IPS-NIHi7 (cell line): Measurements from ENCODE around the gene JPH2.
A peak's percentile ranks its signal among the peaks of the same experiment; 100 is the strongest.
"Not testable (repeated sequence)": the region's sequence is repeated elsewhere in the genome, so short reads cannot be mapped to it uniquely, and the experiment has no call there.

Experiments
- DNase-seq: peaks from one replicate; pipeline ENCODE4 v3.0.0; 2012; ENCODE audit warnings: mixed read lengths; ENCODE audit errors: extremely low spot score

The JPH2 gene

GRCh38 chr20:44159125-44159524 lies 27.9 kb downstream of the JPH2 start:
- no peak for DNase-seq

- DNase-seq = no peak
These were observed 29.9 kb downstream of the JPH2 start for GRCh38 chr20:44157061-44157460.

DNA sequence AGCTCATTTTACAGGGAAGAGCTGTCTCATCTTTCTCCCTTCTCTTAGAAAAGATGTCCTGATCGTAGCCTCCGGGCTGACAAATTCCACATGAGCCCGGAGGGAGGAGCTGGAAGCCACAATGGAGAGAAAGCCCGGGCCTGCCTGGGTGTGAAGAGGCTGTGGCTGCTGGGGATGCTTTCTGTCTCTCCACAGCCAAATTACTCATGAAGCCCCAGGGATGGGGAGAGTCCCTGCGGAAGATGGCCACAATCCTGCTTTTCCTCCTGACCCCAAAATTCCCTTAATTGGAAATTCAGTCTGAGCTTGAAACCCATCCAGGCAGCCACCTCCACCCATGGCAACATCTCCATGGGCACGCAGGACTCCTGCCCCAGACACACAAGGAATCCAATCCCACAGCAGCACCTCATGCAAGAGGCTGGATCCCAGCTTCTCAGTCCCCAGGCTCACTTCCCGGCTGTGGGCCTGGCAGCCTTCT lies 32.4 kb downstream of the JPH2 start:
- DNase-seq = no peak

- DNase-seq = no peak
These were observed 33.3 kb downstream of the JPH2 start for GRCh38 chr20:44153636-44154043.

DNA sequence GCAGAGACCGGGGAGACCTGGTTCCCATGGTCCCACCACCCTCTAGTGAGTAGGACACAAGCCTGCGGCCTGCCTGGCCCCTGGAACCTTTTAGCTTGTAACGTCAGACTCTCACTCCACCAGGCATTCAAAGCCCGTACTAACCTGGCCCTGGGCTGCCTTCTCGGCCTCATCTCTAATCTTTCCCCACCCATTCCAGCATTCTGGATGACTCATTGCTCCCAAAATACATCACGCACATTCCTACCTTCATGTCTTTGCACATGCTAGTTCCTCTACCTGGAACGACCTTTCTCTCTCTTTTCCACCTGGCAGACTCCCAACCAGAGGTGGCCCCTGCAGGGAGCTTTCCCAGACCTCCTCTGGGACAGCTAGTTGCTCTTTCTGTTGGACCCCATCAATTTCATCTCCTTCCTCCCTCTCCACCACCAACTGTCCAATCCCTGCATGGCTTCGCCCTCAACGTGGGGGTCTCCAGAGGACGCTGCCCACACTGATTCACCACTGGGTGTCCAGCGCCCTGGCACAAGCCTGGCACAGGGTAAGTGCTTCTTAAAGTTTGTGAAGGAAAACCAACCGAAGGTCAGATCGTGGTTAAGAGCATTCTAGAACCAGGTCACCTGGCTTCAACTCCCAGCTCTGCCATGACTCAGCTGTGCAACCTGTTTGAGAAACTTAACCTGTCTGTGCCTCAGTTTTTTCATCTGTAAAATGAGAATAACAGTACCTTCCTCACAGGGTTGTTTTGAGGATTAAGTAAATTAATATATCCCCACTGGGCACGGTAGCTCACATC lies 35.2 kb downstream of the JPH2 start:
- no peak for DNase-seq

GRCh38 chr20:44146272-44146671 lies 40.7 kb downstream of the JPH2 start:
- no peak for DNase-seq

GRCh38 chr20:44145131-44145775 lies 41.7 kb downstream of the JPH2 start:
- no peak for DNase-seq

DNA sequence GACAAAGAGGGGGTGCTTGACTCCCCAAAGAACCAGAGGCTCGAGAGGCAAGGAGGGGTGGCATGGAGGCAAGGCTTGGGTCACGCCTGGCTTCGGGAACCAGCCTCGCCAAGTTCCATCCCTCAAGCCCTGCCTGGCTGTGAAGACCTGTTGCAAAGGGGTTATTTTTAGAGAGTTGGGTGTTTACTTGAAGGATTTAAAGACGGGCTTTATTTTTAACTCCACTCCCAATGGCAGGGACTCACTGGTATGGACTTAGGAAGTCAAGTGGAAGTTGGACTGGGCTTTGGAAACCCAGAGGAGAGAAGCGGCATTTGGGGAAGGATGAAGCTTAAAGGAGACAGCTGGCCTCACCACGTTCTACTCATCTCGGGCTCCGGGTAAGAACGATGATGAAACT lies 43.1 kb downstream of the JPH2 start:
- DNase-seq = no peak

- DNase-seq = no peak
These were observed 44.6 kb downstream of the JPH2 start for GRCh38 chr20:44142413-44142812.

DNA sequence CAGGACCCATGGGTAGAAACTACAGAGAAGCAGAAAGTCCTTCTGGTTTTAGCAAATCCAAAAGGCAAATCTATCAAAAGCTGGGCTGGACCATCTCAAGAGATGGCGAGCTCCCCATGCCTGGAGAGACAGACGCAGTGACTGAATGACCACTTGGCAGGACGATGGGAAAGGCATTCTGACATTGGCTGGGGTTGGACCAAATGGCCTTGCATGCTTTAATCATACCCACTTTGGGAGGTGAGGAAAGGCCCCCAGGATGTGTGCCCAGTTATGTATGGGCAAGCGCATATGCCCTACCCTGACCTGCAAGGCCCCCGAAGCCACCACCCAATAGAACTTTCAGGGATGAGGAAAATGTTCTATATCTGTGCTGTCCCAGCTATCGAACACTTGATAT lies 45.1 kb downstream of the JPH2 start:
- no peak for DNase-seq

- no peak for DNase-seq
These were observed 48.1 kb downstream of the JPH2 start for GRCh38 chr20:44138867-44139266.

GRCh38 chr20:44137266-44137801 lies 49.7 kb downstream of the JPH2 start:
- DNase-seq = peak; percentile 87

DNA sequence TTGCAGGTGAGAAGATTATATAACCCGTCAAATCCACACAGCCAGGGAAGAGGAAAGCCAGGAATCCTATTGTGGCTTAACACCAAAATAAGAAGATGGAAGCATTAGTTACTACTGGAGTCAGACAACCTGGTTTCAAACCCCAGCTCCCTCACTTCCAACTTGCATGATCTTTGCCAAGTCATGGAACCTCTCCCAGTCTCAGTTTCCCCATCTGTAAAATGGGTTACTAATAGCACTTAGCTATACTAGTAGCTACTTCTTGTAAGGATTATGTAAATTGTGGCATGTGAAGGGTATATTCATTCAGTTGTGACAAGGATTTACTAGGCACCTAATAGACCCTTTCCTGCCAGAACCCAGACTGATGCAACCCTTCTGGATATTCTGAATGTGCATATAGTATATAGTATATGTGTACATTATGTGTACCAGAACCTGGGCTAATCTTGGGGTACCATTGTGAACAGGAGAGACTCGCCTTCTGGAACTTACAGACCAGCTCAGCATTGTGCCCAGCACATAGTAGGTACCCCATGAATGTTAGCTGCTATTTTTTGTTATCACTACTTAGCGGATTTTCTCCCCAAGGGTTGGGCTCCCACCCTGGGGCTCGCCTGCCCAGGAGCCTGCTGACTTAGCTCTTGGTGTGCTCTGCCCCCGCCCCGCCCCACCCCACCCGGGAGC lies 50.3 kb downstream of the JPH2 start:
- DNase-seq = no peak

DNA sequence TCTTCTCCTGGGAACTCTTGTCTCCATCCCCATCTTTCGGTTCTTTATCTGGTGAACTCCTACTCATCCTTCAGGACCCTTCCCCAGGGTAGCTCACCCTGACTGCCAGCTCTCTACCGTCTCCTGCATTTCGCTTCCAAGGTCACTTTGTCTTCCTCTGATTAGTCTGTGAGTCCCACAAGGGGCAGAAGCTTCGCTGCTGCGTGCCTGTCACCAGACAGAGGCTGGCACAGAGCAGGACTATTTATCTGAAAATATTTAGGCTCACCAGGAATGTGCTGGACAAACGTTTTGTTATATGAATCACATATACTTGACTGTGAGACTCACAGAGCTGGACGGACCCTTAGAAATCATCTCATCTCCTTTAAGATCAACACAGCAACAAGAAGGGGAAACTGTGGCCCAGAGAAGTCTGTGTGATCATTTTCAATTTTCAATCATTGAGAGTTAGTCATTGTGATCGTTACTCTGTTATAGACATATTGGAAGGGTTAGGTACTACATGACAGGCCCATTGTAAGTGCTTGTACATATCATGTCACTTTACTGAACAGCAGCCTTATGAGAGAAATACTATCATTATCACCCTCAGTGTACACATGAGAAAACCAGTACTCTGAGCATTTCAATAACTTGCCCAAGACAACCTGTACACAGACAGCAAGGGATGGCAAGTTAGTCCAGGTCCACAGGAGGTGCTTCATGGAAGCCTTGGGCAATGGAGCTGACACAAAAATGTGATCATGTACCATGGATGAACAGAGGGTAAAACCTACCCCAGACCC lies 51.4 kb downstream of the JPH2 start:
- DNase-seq = no peak

GRCh38 chr20:44135012-44135412 lies 52.0 kb downstream of the JPH2 start:
- no peak for DNase-seq

GRCh38 chr20:44133424-44133823 lies 53.6 kb downstream of the JPH2 start:
- DNase-seq = no peak

- DNase-seq = no peak
These were observed 55.3 kb downstream of the JPH2 start for GRCh38 chr20:44131704-44132103.

- no peak for DNase-seq
These were observed 56.9 kb downstream of the JPH2 start for GRCh38 chr20:44129911-44130718.

GRCh38 chr20:44129300-44129699 lies 57.7 kb downstream of the JPH2 start:
- DNase-seq = not testable (repeated sequence)

- no peak for DNase-seq
These were observed 60.5 kb downstream of the JPH2 start for GRCh38 chr20:44126445-44126844.
